DOHH2 (cell line): Measurements from ENCODE around the gene ZNHIT6.
"Not testable (repeated sequence)": the region's sequence is repeated elsewhere in the genome, so short reads cannot be mapped to it uniquely, and the experiment has no call there.

Experiments
- EZH2phosphoT487 ChIP-seq: fragments of 200-600 bp; sonication (generic); IDR thresholded peaks from 2 replicates; pipeline ENCODE4 v1.6.1; 2017; ENCODE audit warnings: borderline replicate concordance, mild to moderate bottlenecking, antibody characterized with exemption, low read length, moderate library complexity, mixed read lengths
- TF ChIP-seq, protein P1 (sequence below): fragments of 200-600 bp; sonication (generic); IDR thresholded peaks from one replicate; pipeline ENCODE4 v1.5.1; 2014; ENCODE audit warnings: antibody characterized with exemption, mild to moderate bottlenecking, low read depth, low read length; ENCODE audit not compliant: poor library complexity, severe bottlenecking

DNA sequence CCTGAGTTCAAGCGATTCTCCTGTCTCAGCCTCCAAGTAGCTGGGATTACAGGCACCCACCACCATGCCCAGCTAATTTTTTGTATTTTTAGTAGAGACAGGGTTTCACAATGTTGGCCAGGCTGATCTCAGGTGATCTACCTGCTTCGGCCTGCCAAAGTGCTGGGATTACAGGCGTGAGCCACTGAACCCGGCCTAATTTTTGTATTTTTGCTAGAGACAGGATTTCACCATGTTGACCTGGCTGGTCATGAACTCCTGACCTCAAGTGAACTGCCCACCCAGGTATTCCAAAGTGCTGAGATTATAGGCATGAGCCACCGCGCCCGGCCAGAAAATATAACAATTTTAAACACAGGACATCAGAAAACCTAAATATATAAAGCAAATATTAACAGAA is 68.3 kb downstream of the ZNHIT6 start:
- TF ChIP-seq, protein P1, sequence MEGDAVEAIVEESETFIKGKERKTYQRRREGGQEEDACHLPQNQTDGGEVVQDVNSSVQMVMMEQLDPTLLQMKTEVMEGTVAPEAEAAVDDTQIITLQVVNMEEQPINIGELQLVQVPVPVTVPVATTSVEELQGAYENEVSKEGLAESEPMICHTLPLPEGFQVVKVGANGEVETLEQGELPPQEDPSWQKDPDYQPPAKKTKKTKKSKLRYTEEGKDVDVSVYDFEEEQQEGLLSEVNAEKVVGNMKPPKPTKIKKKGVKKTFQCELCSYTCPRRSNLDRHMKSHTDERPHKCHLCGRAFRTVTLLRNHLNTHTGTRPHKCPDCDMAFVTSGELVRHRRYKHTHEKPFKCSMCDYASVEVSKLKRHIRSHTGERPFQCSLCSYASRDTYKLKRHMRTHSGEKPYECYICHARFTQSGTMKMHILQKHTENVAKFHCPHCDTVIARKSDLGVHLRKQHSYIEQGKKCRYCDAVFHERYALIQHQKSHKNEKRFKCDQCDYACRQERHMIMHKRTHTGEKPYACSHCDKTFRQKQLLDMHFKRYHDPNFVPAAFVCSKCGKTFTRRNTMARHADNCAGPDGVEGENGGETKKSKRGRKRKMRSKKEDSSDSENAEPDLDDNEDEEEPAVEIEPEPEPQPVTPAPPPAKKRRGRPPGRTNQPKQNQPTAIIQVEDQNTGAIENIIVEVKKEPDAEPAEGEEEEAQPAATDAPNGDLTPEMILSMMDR: not testable (repeated sequence)
- TF ChIP-seq EZH2phosphoT487: not testable (repeated sequence)
